ENCODE results near the gene OR5H2. TPM values are rescaled to one million over a fixed set of nuclear protein-coding genes. Genes with fewer than 3 reads are reported as not detected.

Gene OR5H2
- total and polyA plus RNA-seq, 2 of the 8 experiments (the other 6 are each of a cell fraction or from before 2014, with no cell fraction given): not detected

GRCh38 chr3:98243843-98244242, 38.5 kb upstream of the OR5H2 start (continued):
- TF ChIP-seq CREB1 (IDR thresholded peaks at IDR 0.05): no peak
- no peak for TF ChIP-seq NRF1 (IDR thresholded peaks at IDR 0.05; ENCODE audit: low read depth, low read length)
- no peak for TF ChIP-seq POLR2AphosphoS5 (IDR thresholded peaks at IDR 0.05; ENCODE audit: low read depth, low read length)
- TF ChIP-seq TEAD4 (IDR thresholded peaks at IDR 0.05; ENCODE audit: low read depth, low read length): no peak
